T-cell (primary cell): ENCODE measurements around the gene HSP90AB1. TPM values are rescaled to one million over a fixed set of nuclear protein-coding genes. Genes with fewer than 3 reads are reported as not detected.

Experiments
- ATAC-seq, 4 experiments: fragments of 200-7000 bp in 3 of 4; fragments of 150-1000 bp in 1 of 4; cut with Tn5 transposase; replicated peaks in 1 of 4; 1 replicate in 3 of 4; 2 replicates in 1 of 4; pipeline ENCODE4 v1.10.0; 2021; ENCODE audit warnings: moderate library complexity in 3 of 4, mild to moderate bottlenecking in 2 of 4, moderate number of reproducible peaks in 1 of 4
- CTCF ChIA-PET, 2 donors: fragments of 300-600 bp; sonication (Branson Sonifier 250); formaldehyde crosslinking; loops; one replicate each; lab custom pipeline; 2022; ENCODE audit warnings: antibody characterized with exemption in 2 of 2; lab: Charles Lee
- POLR2A ChIA-PET, 2 donors: fragments of 300-600 bp; sonication (Branson Sonifier 250); formaldehyde crosslinking; loops; one replicate each; lab custom pipeline; 2022; ENCODE audit warnings: antibody characterized with exemption in 2 of 2; lab: Charles Lee
- DNase-seq, 35 experiments: peaks; one replicate each; pipeline versions ENCODE4 v3.0.0 to v3.0.0-alpha.2; 2013 to 2023
- H3K27ac ChIP-seq: one replicate; pipeline ENCODE4 v1.5.1; 2013; ENCODE audit warnings: low read length
- H3K27me3 ChIP-seq, 2 experiments: replicated peaks in 1 of 2; 1 replicate in 1 of 2; 2 replicates in 1 of 2; pipeline versions ENCODE4 v1.6.1 to v1.7.0; 2013; ENCODE audit warnings: low read length in 1 of 2, mixed read lengths in 1 of 2; ENCODE audit not compliant: control insufficient read depth in 2 of 2, insufficient read depth in 2 of 2; ENCODE audit errors: extremely low read depth in 1 of 2
- H3K36me3 ChIP-seq, 2 donors: 1 replicate in 1 of 2; 2 replicates in 1 of 2; pipeline versions ENCODE4 v1.6.1 to v1.7.0; 2013; ENCODE audit warnings: low read length in 1 of 2; ENCODE audit not compliant: control insufficient read depth in 2 of 2, insufficient read depth in 1 of 2; ENCODE audit errors: extremely low read depth in 1 of 2
- H3K4me1 ChIP-seq, 2 experiments: 1 replicate in 1 of 2; 2 replicates in 1 of 2; pipeline versions ENCODE4 v1.6.1 to v1.7.0; 2013; ENCODE audit warnings: low read length in 2 of 2, mixed read lengths in 1 of 2; ENCODE audit not compliant: insufficient read depth in 2 of 2, control insufficient read depth in 1 of 2; ENCODE audit errors: extremely low read depth in 1 of 2
- H3K4me3 ChIP-seq, 2 donors: 1 replicate in 1 of 2; 2 replicates in 1 of 2; pipeline versions ENCODE4 v1.5.1 to v1.7.0; 2013; ENCODE audit warnings: mild to moderate bottlenecking in 2 of 2, low read length in 1 of 2, moderate library complexity in 1 of 2; ENCODE audit not compliant: control insufficient read depth in 1 of 2; ENCODE audit errors: extremely low read depth in 1 of 2
- H3K9me3 ChIP-seq: 2 replicates; pipeline ENCODE4 v1.7.0; 2013
- H3K27ac Mint-ChIP-seq, 2 donors: one replicate each; pipeline ENCODE4 v1.8.0; 2020 to 2021; ENCODE audit warnings: mild to moderate bottlenecking in 2 of 2, mixed read lengths in 2 of 2
- H3K27me3 Mint-ChIP-seq, 2 donors: one replicate each; pipeline ENCODE4 v1.8.0; 2021 to 2022; ENCODE audit warnings: mixed read lengths in 2 of 2
- H3K36me3 Mint-ChIP-seq: one replicate; pipeline ENCODE4 v1.8.0; 2021; ENCODE audit warnings: mixed read lengths
- H3K4me1 Mint-ChIP-seq, 3 donors: one replicate each; pipeline ENCODE4 v1.8.0; 2020 to 2022; ENCODE audit warnings: mixed read lengths in 3 of 3, mild to moderate bottlenecking in 1 of 3
- H3K4me3 Mint-ChIP-seq, 3 donors: one replicate each; pipeline ENCODE4 v1.8.0; 2020 to 2022; ENCODE audit warnings: mild to moderate bottlenecking in 3 of 3, mixed read lengths in 3 of 3, moderate library complexity in 3 of 3
- H3K9me3 Mint-ChIP-seq, 3 donors: one replicate each; pipeline ENCODE4 v1.8.0; 2020 to 2022; ENCODE audit warnings: mixed read lengths in 3 of 3
- WGBS: methylation state at CpG from one replicate; pipeline ENCODE4 v1.1.5; 2013; ENCODE audit warnings: missing lambda C conversion rate; ENCODE audit not compliant: insufficient coverage; 5-methylcytosine and 5-hydroxymethylcytosine counted together
- total RNA-seq, 35 experiments: library from RNA in 6 of 35; stranded (reverse) in 6 of 35; fragments of 120-200 nt in 1 of 35; gene quantifications; one replicate each; pipeline versions ENCODE4 v1.2.1 to v1.2.4 and lab custom pipeline; 2013 to 2026

The HSP90AB1 gene
- total RNA-seq, 5 donors from 2014 or later (not counting 1 experiment from before 2014, with no cell fraction given): 394 to 454 (median 404) TPM

DNA sequence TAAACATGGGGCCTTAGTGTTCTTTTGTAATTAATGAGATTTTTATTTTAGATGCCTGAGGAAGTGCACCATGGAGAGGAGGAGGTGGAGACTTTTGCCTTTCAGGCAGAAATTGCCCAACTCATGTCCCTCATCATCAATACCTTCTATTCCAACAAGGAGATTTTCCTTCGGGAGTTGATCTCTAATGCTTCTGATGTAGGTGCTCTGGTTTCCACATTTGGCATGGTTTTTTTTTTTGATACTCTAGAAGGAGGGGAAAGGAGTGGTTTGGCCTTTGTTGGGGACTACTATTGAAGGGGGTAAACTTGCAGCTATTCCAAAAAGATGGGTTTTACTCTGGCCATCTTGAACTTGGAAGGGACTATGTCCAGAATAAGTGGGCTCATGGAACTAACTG lies 1.7 kb downstream of the HSP90AB1 start:
- Mint-ChIP-seq H3K9me3 (no peaks in the 10 kb centered on the region), H3K27ac (peak overlapping the region; percentile 98 to 99), H3K4me1 (peaks cover 58 to 69% (median 59%) of the 10 kb centered on the region in 3 donors), H3K4me3 (peak overlapping the region; percentile 94 to 99 (median 98)), H3K27me3 (no peaks in the 10 kb centered on the region), H3K36me3 (peaks cover 53% of the 10 kb centered on the region)
- H3K27ac ChIP-seq: peak overlapping the region; percentile 95
- no peaks in the 10 kb centered on the region for H3K27me3 ChIP-seq
- CTCF ChIA-PET: interaction anchor here in 1 of 2 donors (1.0 to 1.4 kb wide), 3 partner anchors 8 to 16 kb away, joined by 5 to 6 read pairs (median 6); partner anchors contain the start of gene SLC35B2
- H3K4me1 ChIP-seq: peaks cover 9 to 29% of the 10 kb centered on the region in 2 experiments
- DNase-seq (no peak), ATAC-seq (no peak)
- no peaks in the 10 kb centered on the region for H3K9me3 ChIP-seq
- H3K36me3 ChIP-seq: peaks cover 8 to 53% of the 10 kb centered on the region in 2 donors
- WGBS: no CpG with 5 or more reads among the region's 1 CpG
- peak overlapping the region; percentile 35 to 69 for H3K4me3 ChIP-seq
- POLR2A ChIA-PET: interaction anchor here (1.3 to 2.3 kb wide), 2 partner anchors 8 kb away, joined by 7 to 28 read pairs; partner anchors contain the start of gene SLC35B2 (in 2 of the 2)

DNA sequence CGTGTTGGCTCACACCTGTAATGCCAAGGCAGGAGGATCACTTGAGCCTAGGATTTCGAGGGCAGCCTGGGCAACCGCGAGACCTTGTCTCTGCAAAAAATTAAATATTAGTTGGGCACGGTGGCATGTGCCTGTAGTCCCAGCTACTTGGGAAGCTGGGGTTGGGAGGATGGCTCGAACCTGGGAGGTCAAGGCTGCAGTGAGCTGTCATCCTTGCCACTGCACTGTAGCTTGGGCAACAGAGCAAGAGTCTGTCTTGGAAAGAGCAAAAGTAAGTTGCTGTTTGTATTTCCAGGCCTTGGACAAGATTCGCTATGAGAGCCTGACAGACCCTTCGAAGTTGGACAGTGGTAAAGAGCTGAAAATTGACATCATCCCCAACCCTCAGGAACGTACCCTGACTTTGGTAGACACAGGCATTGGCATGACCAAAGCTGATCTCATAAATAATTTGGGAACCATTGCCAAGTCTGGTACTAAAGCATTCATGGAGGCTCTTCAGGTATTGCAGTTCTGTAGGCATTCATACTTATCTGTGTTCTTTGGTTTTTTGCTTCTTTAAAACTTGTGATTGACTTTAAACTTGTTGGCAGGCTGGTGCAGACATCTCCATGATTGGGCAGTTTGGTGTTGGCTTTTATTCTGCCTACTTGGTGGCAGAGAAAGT lies 2.3 kb downstream of the HSP90AB1 start:
- H3K27me3 ChIP-seq: no peaks in the 10 kb centered on the region
- Mint-ChIP-seq H3K36me3 (peaks cover 56% of the 10 kb centered on the region), H3K27me3 (no peaks in the 10 kb centered on the region), H3K27ac (peak overlapping the region; percentile 98 to 99), H3K9me3 (no peaks in the 10 kb centered on the region), H3K4me3 (peak overlapping the region; percentile 94 to 99 (median 98)), H3K4me1 (peaks cover 62 to 72% (median 63%) of the 10 kb centered on the region in 3 donors)
- H3K36me3 ChIP-seq: peaks cover 9 to 59% of the 10 kb centered on the region in 2 donors
- ChIA-PET POLR2A (no interaction called here), CTCF (interaction anchor here (0.8 to 1.0 kb wide), 2 partner anchors 13 to 19 kb away, joined by 3 read pairs; no protein-coding TSS in a partner anchor)
- WGBS: 54% methylated on average over 6 of the region's 9 CpGs
- H3K4me3 ChIP-seq: peak overlapping the region in 1 of 2 donors; percentile 35
- ATAC-seq: no peak
- DNase-seq: no peak
- peak overlapping the region; percentile 10 for H3K27ac ChIP-seq
- no peaks in the 10 kb centered on the region for H3K9me3 ChIP-seq
- H3K4me1 ChIP-seq: peaks cover 9 to 31% of the 10 kb centered on the region in 2 experiments

DNA sequence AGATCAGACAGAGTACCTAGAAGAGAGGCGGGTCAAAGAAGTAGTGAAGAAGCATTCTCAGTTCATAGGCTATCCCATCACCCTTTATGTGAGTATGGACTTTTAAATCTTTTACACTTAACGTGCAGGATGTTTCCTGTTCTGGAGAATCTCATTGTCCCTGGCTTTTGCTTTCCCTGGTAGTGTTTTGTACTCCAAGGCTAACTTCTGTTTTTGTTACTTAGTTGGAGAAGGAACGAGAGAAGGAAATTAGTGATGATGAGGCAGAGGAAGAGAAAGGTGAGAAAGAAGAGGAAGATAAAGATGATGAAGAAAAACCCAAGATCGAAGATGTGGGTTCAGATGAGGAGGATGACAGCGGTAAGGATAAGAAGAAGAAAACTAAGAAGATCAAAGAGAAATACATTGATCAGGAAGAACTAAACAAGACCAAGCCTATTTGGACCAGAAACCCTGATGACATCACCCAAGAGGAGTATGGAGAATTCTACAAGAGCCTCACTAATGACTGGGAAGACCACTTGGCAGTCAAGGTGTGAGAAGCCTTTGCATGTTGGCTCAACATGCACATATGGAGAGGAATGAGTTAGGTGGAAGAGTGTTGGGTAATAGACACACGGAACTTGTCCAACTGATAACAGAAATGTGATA lies 3.3 kb downstream of the HSP90AB1 start:
- no peaks in the 10 kb centered on the region for H3K27me3 Mint-ChIP-seq
- ChIA-PET POLR2A (no interaction called here), CTCF (interaction anchor here in 1 of 2 donors (1.2 kb wide), 1 partner anchor 27 kb away, joined by 3 read pairs; the partner anchor contains the start of gene SLC29A1)
- H3K9me3 ChIP-seq: no peaks in the 10 kb centered on the region
- H3K27ac ChIP-seq: no peak overlapping the region
- DNase-seq (no peak), ATAC-seq (no peak)
- peaks cover 12 to 68% of the 10 kb centered on the region in 2 donors for H3K36me3 ChIP-seq
- peak overlapping the region in 1 of 3 donors; percentile 59 for H3K4me3 Mint-ChIP-seq
- H3K27me3 ChIP-seq: no peaks in the 10 kb centered on the region
- peaks cover 61% of the 10 kb centered on the region for H3K36me3 Mint-ChIP-seq
- H3K27ac Mint-ChIP-seq: peak overlapping the region; percentile 53 to 68
- peaks cover 9 to 37% of the 10 kb centered on the region in 2 experiments for H3K4me1 ChIP-seq
- WGBS: 57% methylated on average over 1 of the region's 6 CpGs
- peaks cover 69 to 79% (median 71%) of the 10 kb centered on the region in 3 donors for H3K4me1 Mint-ChIP-seq
- no peak overlapping the region for H3K4me3 ChIP-seq
- H3K9me3 Mint-ChIP-seq: no peaks in the 10 kb centered on the region

DNA sequence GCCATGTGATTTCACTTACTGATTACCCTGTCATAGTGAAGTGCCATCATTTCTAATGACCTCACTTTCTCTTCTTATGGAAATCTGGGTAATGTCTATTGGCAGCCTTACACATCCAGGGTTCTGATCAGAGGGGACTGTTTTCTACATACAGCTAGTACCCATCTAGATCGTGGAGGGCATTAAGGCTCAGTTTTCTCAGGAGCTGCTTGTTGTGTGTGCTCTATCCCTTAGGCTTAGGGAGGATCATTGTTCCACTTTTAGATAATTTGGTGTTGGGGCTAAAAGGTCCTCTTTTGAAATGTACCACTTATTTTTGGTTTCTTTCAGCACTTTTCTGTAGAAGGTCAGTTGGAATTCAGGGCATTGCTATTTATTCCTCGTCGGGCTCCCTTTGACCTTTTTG lies 3.8 kb downstream of the HSP90AB1 start:
- no peak for ATAC-seq
- peaks cover 61% of the 10 kb centered on the region for H3K36me3 Mint-ChIP-seq
- no peak overlapping the region for H3K27ac Mint-ChIP-seq
- no peak overlapping the region for H3K27ac ChIP-seq
- H3K36me3 ChIP-seq: peaks cover 15 to 74% of the 10 kb centered on the region in 2 donors
- no CpG with 5 or more reads among the region's 3 CpGs for WGBS
- no peak for DNase-seq
- no peak overlapping the region for H3K4me3 Mint-ChIP-seq
- H3K4me3 ChIP-seq: no peak overlapping the region
- no peaks in the 10 kb centered on the region for H3K27me3 ChIP-seq
- POLR2A ChIA-PET: no interaction called here
- H3K4me1 Mint-ChIP-seq: peaks cover 69 to 79% (median 71%) of the 10 kb centered on the region in 3 donors
- peaks cover 9 to 35% of the 10 kb centered on the region in 2 experiments for H3K4me1 ChIP-seq
- H3K27me3 Mint-ChIP-seq: no peaks in the 10 kb centered on the region
- no peaks in the 10 kb centered on the region for H3K9me3 ChIP-seq
- H3K9me3 Mint-ChIP-seq: no peaks in the 10 kb centered on the region
- CTCF ChIA-PET: interaction anchor here in 1 of 2 donors (1.2 to 1.3 kb wide), 3 partner anchors 11 to 171 kb away, joined by 3 to 7 read pairs (median 5); partner anchors contain the start of gene SLC29A1

DNA sequence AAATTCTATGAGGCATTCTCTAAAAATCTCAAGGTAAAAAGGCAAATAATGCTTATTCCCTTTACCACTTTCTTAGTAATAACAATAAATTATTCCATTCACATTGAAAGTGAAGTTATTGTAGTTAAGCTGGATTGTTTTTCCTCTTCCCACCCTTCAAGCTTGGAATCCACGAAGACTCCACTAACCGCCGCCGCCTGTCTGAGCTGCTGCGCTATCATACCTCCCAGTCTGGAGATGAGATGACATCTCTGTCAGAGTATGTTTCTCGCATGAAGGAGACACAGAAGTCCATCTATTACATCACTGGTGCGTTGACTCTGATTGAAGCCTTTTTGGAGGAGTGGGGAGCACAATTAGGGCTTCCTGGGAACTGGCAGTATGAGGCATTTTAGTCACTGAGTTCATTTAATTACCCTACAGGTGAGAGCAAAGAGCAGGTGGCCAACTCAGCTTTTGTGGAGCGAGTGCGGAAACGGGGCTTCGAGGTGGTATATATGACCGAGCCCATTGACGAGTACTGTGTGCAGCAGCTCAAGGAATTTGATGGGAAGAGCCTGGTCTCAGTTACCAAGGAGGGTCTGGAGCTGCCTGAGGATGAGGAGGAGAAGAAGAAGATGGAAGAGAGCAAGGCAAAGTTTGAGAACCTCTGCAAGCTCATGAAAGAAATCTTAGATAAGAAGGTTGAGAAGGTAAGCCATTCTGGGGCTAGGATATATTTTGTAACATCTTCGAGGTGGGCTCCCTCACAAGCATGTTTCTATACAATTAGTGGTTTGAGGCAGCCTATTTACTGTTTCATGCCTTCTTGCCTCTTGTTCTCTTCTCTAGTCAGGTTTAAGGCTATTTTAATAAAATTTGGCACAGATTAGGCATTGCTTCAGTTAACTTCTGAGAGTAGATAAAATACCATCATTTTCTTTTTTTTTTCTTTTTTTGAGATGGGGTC lies 4.9 kb downstream of the HSP90AB1 start:
- no peaks in the 10 kb centered on the region for H3K27me3 Mint-ChIP-seq
- peaks cover 77 to 84% (median 82%) of the 10 kb centered on the region in 3 donors for H3K4me1 Mint-ChIP-seq
- Histone ChIP-seq H3K9me3 (no peaks in the 10 kb centered on the region), H3K4me3 (no peak overlapping the region), H3K36me3 (peaks cover 15 to 76% of the 10 kb centered on the region in 2 donors), H3K27ac (no peak overlapping the region), H3K4me1 (peaks cover 14 to 42% of the 10 kb centered on the region in 2 experiments), H3K27me3 (no peaks in the 10 kb centered on the region)
- H3K36me3 Mint-ChIP-seq: peaks cover 61% of the 10 kb centered on the region
- POLR2A ChIA-PET: no interaction called here
- H3K4me3 Mint-ChIP-seq: peak overlapping the region in 1 of 3 donors; percentile 11
- peak overlapping the region in 1 of 2 donors; percentile 39 for H3K27ac Mint-ChIP-seq
- CTCF ChIA-PET: interaction anchor here in 1 of 2 donors (1.2 to 1.3 kb wide), 3 partner anchors 10 to 172 kb away, joined by 3 to 7 read pairs (median 5); partner anchors contain the start of gene SLC29A1
- DNase-seq: no peak
- ATAC-seq: no peak
- no peaks in the 10 kb centered on the region for H3K9me3 Mint-ChIP-seq
- WGBS: 90% methylated on average over 6 of the region's 14 CpGs
